Nephron progenitor cell (in vitro differentiated cells): ENCODE results near the gene COA6.

Source experiments
- DNase-seq: peaks from one replicate; pipeline ENCODE4 v3.0.0; 2021
- H3K27ac Mint-ChIP-seq: 2 replicates; pipeline ENCODE4 v1.8.0; 2021; ENCODE audit warnings: mild to moderate bottlenecking, moderate library complexity, mixed read lengths
- H3K27me3 Mint-ChIP-seq: 2 replicates; pipeline ENCODE4 v1.8.0; 2021; ENCODE audit warnings: mild to moderate bottlenecking, low read depth, mixed read lengths; ENCODE audit not compliant: poor library complexity
- H3K36me3 Mint-ChIP-seq: 2 replicates; pipeline ENCODE4 v1.8.0; 2021; ENCODE audit warnings: low read depth, mixed read lengths
- H3K4me1 Mint-ChIP-seq: 2 replicates; pipeline ENCODE4 v1.8.0; 2021; ENCODE audit warnings: mixed read lengths
- H3K4me3 Mint-ChIP-seq: 2 replicates; pipeline ENCODE4 v1.8.0; 2021; ENCODE audit warnings: mild to moderate bottlenecking, moderate library complexity, mixed read lengths
- H3K9me3 Mint-ChIP-seq: 2 replicates; pipeline ENCODE4 v1.8.0; 2021; ENCODE audit warnings: mild to moderate bottlenecking, moderate library complexity, mixed read lengths
- CTCF ChIP-seq: fragments of 200-600 bp; sonication (generic); IDR thresholded peaks from 2 replicates; pipeline ENCODE4 v1.5.0; 2021; ENCODE audit warnings: antibody characterized with exemption

Gene COA6

GRCh38 chr1:234362558-234362957 is 10.7 kb upstream of the COA6 start:
- H3K9me3 Mint-ChIP-seq: no peaks in the 10 kb centered on the region
- peaks cover 10% of the 10 kb centered on the region for H3K27me3 Mint-ChIP-seq
- no peak overlapping the region for H3K4me3 Mint-ChIP-seq
- TF ChIP-seq CTCF: no peak
- H3K27ac Mint-ChIP-seq: no peak overlapping the region
- H3K4me1 Mint-ChIP-seq: no peaks in the 10 kb centered on the region
- no peak for DNase-seq
- H3K36me3 Mint-ChIP-seq: no peaks in the 10 kb centered on the region

- peaks cover 51% of the 10 kb centered on the region for H3K27me3 Mint-ChIP-seq
- no peak overlapping the region for H3K4me3 Mint-ChIP-seq
- DNase-seq: no peak
- no peak for TF ChIP-seq CTCF
- no peaks in the 10 kb centered on the region for H3K36me3 Mint-ChIP-seq
- no peaks in the 10 kb centered on the region for H3K9me3 Mint-ChIP-seq
- peaks cover 17% of the 10 kb centered on the region for H3K4me1 Mint-ChIP-seq
- H3K27ac Mint-ChIP-seq: no peak overlapping the region
These were observed 4.8 kb upstream of the COA6 start for GRCh38 chr1:234368320-234369032.

- Mint-ChIP-seq H3K4me3 (no peak overlapping the region), H3K27ac (no peak overlapping the region), H3K9me3 (no peaks in the 10 kb centered on the region), H3K36me3 (no peaks in the 10 kb centered on the region), H3K4me1 (peaks cover 19% of the 10 kb centered on the region), H3K27me3 (peaks cover 51% of the 10 kb centered on the region)
- no peak for TF ChIP-seq CTCF
- DNase-seq: no peak
These were observed 4.2 kb upstream of the COA6 start for GRCh38 chr1:234369033-234369430.

GRCh38 chr1:234369784-234370183 is 3.5 kb upstream of the COA6 start:
- no peak for DNase-seq
- H3K4me3 Mint-ChIP-seq: no peak overlapping the region
- no peak for TF ChIP-seq CTCF

GRCh38 chr1:234371414-234371813 is 1.8 kb upstream of the COA6 start:
- Mint-ChIP-seq H3K9me3 (no peaks in the 10 kb centered on the region), H3K27me3 (peaks cover 47% of the 10 kb centered on the region), H3K4me3 (no peak overlapping the region), H3K36me3 (peaks cover 12% of the 10 kb centered on the region), H3K27ac (no peak overlapping the region), H3K4me1 (peaks cover 31% of the 10 kb centered on the region)
- DNase-seq: no peak
- TF ChIP-seq CTCF: no peak

More at GRCh38 chr1:234369784-234370183, 3.5 kb upstream of the COA6 start:
- H3K27me3 Mint-ChIP-seq: peaks cover 51% of the 10 kb centered on the region
- no peaks in the 10 kb centered on the region for H3K9me3 Mint-ChIP-seq
- H3K4me1 Mint-ChIP-seq: peaks cover 27% of the 10 kb centered on the region
- no peaks in the 10 kb centered on the region for H3K36me3 Mint-ChIP-seq
- no peak overlapping the region for H3K27ac Mint-ChIP-seq
